ENCODE measurements around the gene FAM181B.

The FAM181B gene

GRCh38 chr11:82756765-82757639 lies 23.3 kb upstream of the FAM181B start:
- H3K4me3 ChIP-seq (ENCODE audit: low read length) = no peak overlapping the region
- no peak for TF ChIP-seq CTCF (IDR thresholded peaks at IDR 0.05; ENCODE audit: insufficient read depth, low read depth, low read length, missing control alignments)
- no peak for DNase-seq (ENCODE audit: low read depth)

GRCh38 chr11:82754410-82754809 lies 20.7 kb upstream of the FAM181B start:
- TF ChIP-seq CTCF (IDR thresholded peaks at IDR 0.05; ENCODE audit: insufficient read depth, low read depth, low read length, missing control alignments) = no peak
- peak; percentile 19 for DNase-seq (ENCODE audit: low read depth)
- no peak overlapping the region for H3K4me3 ChIP-seq (ENCODE audit: low read length)

- no peak overlapping the region for H3K4me3 ChIP-seq (ENCODE audit: low read length)
- no peak for TF ChIP-seq CTCF (IDR thresholded peaks at IDR 0.05; ENCODE audit: insufficient read depth, low read depth, low read length, missing control alignments)
- no peak for DNase-seq (ENCODE audit: low read depth)
These were observed 20.3 kb upstream of the FAM181B start for GRCh38 chr11:82753921-82754320.

GRCh38 chr11:82752801-82753200 lies 19.1 kb upstream of the FAM181B start:
- TF ChIP-seq CTCF (IDR thresholded peaks at IDR 0.05; ENCODE audit: insufficient read depth, low read depth, low read length, missing control alignments) = no peak
- DNase-seq (ENCODE audit: low read depth) = no peak
- H3K4me3 ChIP-seq (ENCODE audit: low read length) = no peak overlapping the region

GRCh38 chr11:82750643-82751139 lies 17.0 kb upstream of the FAM181B start:
- peak; percentile 27 for DNase-seq (ENCODE audit: low read depth)
- H3K4me3 ChIP-seq (ENCODE audit: low read length) = no peak overlapping the region
- TF ChIP-seq CTCF (IDR thresholded peaks at IDR 0.05; ENCODE audit: insufficient read depth, low read depth, low read length, missing control alignments) = no peak

- TF ChIP-seq CTCF (IDR thresholded peaks at IDR 0.05; ENCODE audit: insufficient read depth, low read depth, low read length, missing control alignments) = no peak
- H3K4me3 ChIP-seq (ENCODE audit: low read length) = no peak overlapping the region
- peak; percentile 95 for DNase-seq (ENCODE audit: low read depth)
These were observed 13.8 kb upstream of the FAM181B start for GRCh38 chr11:82747471-82747870.
